NCI-H1417 treated with DMSO at 0.1 percent for 48 hours (cell line): ENCODE results near the gene MRPL44.

Source experiments
- DNase-seq: peaks from one replicate; lab custom pipeline; 2025; lab: John Stamatoyannopoulos, UW

The MRPL44 gene

GRCh38 chr2:224009605-224010315, 52.5 kb downstream of the MRPL44 start:
- DNase-seq: no peak

DNA sequence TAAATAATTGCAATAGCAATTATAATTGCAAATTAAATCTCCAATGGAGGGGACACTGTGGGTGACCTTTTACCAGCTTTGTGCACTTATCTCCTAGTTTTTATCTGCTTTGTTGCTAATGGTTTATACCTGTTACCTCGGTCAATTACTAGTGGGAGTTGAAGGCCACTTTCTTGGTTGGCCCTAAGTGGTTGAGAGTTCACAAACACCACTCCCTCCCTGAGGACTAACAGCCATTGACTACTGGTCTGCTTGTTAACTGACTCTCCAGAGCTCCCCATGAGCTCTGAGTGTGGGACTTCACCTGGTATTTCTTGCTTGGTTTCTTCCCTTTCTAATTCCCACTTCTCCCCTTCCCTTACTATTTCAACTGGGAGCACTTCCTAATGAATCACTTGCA, 54.6 kb downstream of the MRPL44 start:
- no peak for DNase-seq

DNA sequence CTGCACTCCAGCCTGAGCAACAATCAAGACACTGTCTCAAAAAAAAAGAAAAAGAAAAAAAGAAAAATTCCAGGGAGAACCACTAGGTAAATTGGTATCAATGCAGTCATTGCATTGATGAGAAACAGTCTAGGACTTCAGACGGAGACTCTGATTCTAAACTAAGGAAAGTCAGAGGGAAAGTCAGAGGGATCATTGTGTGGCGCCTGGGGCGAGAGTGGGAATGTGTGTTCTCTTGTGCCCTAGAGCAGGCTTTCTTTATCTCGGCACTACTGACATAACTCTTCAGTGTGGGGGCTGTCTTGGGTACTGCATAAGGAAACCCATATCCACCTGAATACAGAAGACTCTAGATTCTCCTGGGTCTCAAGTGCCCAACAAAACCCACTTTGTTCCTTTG, 57.1 kb downstream of the MRPL44 start:
- no peak for DNase-seq

DNA sequence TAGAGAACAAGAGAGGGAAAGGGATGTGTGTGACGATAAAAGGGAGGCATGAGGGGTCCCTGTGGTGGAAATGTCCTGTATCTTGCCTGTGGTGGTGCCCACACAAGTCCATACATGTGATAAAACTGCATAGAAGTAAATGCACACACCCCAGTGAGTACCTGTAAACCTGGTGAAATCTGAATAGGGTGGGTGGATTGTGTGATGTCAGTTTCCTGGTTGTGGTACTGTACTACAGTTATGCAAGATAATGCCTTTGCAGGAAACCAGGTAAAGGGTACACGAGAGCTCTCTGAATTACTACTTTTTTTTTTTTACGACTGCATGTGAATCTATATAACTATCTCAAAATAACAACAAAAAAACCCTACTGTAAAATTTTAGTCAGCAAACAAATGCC, 59.7 kb downstream of the MRPL44 start:
- DNase-seq: no peak
